ENCODE results near the gene TMBIM1.

Gene TMBIM1

DNA sequence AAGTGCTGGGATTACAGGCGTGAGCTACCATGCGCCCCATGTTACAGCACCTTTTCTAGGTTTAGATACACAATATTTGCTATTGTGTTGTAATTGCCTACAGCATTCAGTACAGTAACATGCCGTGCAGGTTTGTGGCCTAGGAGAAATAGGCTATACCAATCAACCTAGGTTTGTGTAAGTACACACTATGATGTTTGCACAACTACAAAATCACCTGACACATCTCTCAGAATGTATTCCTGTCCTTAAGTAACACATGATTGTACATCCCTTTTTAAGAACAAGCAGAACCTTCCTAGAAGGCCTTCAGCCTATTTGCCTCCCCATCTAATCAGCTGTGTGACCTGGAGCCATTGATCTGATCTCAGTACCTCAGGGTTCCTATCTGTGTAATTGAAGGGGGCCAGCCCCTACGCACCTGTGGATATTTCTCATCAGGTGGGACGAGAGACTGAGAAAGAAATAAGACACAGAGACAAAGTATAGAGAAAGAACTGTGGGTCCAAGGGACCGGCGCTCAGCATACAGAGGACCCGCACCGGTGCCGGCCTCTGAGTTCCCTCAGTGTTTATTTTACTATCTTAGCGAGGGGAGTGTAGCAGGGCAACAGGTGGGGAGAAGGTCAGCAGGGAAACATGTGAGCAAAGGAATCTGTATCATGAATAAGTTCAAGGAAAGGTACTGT lies 18.7 kb upstream of the TMBIM1 start:
- TF ChIP-seq CTCF (IDR thresholded peaks at IDR 0.05; ENCODE audit: low read depth, low read length): no peak
- no peak for DNase-seq (ENCODE audit: low read depth, low spot score)
- in situ Hi-C loops (cut with HindIII; ENCODE audit: low sequenced_read_pairs): no loop called here
- H3K4me3 ChIP-seq (ENCODE audit: low read depth, low read length): no peak overlapping the region

- no peak overlapping the region for H3K4me3 ChIP-seq (ENCODE audit: low read depth, low read length)
- TF ChIP-seq CTCF (IDR thresholded peaks at IDR 0.05; ENCODE audit: low read depth, low read length): no peak
- no peak for DNase-seq (ENCODE audit: low read depth, low spot score)
- in situ Hi-C loops (cut with HindIII; ENCODE audit: low sequenced_read_pairs): no loop called here
Observed at GRCh38 chr2:218307415-218308090, 15.2 kb upstream of the TMBIM1 start.

DNA sequence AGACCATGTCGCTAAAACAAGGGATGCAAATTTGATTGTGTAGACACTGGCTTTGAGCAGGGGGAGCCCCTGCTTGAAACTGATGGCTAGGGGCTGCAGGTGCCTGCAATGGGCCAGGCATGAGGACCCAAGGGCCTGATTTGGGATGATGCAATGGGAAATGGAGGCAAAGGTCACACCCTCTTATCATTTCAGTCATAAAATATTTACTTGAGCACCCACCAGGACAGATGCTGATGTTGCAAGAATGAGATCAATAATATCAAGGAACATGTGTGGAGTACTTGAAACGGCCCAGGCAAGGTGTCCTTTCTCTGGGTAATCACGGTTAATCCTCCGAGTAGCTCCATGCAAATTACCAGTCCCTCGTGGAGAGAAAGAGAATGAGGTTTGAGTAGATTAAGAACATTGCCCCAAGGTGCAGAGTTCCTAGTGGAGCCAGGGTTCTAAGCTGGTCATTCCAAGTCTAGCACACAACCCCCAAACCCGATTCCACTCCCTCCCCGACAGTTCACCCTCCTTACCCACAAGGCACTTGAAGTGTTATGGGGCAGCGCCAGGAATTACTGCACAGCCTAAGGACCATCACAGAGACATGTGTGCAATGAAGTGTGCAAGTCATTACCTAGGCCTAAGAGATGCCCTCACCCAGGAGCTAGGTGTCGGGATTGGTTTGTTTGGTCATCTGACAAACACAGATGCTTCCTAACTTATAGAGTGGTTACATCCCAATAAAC lies 14.0 kb upstream of the TMBIM1 start:
- DNase-seq (ENCODE audit: low read depth, low spot score): no peak
- in situ Hi-C loops (cut with HindIII; ENCODE audit: low sequenced_read_pairs): no loop called here
- TF ChIP-seq CTCF (IDR thresholded peaks at IDR 0.05; ENCODE audit: low read depth, low read length): no peak
- no peak overlapping the region for H3K4me3 ChIP-seq (ENCODE audit: low read depth, low read length)

GRCh38 chr2:218305383-218305782 lies 13.1 kb upstream of the TMBIM1 start:
- in situ Hi-C loops (cut with HindIII; ENCODE audit: low sequenced_read_pairs): no loop called here
- DNase-seq (ENCODE audit: low read depth, low spot score): no peak
- no peak overlapping the region for H3K4me3 ChIP-seq (ENCODE audit: low read depth, low read length)
- TF ChIP-seq CTCF (IDR thresholded peaks at IDR 0.05; ENCODE audit: low read depth, low read length): no peak

GRCh38 chr2:218301176-218301819 lies 9.0 kb upstream of the TMBIM1 start:
- H3K4me3 ChIP-seq (ENCODE audit: low read depth, low read length): no peak overlapping the region
- peak; percentile 82 for DNase-seq (ENCODE audit: low read depth, low spot score)
- in situ Hi-C loops (cut with HindIII; ENCODE audit: low sequenced_read_pairs): no loop called here
- TF ChIP-seq CTCF (IDR thresholded peaks at IDR 0.05; ENCODE audit: low read depth, low read length): peak; percentile 95

GRCh38 chr2:218300141-218300540 lies 7.8 kb upstream of the TMBIM1 start:
- no peak for DNase-seq (ENCODE audit: low read depth, low spot score)
- no peak overlapping the region for H3K4me3 ChIP-seq (ENCODE audit: low read depth, low read length)
- in situ Hi-C loops (cut with HindIII; ENCODE audit: low sequenced_read_pairs): no loop called here
- TF ChIP-seq CTCF (IDR thresholded peaks at IDR 0.05; ENCODE audit: low read depth, low read length): no peak

All from astrocyte of the spinal cord (primary cell).